H9 (cell line): ENCODE data around the gene CPLX4. TPM values are rescaled to one million over a fixed set of nuclear protein-coding genes. Genes with fewer than 3 reads are reported as not detected.

Source experiments
- DNase-seq: peaks from one replicate; pipeline ENCODE4 v3.0.0-alpha.2; 2017
- H2AFZ ChIP-seq: one replicate; pipeline ENCODE4 v1.6.1; 2013; ENCODE audit warnings: mild to moderate bottlenecking, low read length, control low read depth, moderate library complexity
- H2AK5ac ChIP-seq: 2 replicates; pipeline ENCODE4 v1.6.1; 2013; ENCODE audit warnings: low read length, control low read depth, mixed read lengths; ENCODE audit not compliant: insufficient read length
- H2BK120ac ChIP-seq: one replicate; pipeline ENCODE4 v1.6.1; 2013; ENCODE audit warnings: low read depth, mild to moderate bottlenecking, low read length, control low read depth, inconsistent platforms; ENCODE audit not compliant: poor library complexity, severe bottlenecking
- H2BK12ac ChIP-seq: 2 replicates; pipeline ENCODE4 v1.6.1; 2013; ENCODE audit warnings: low read length, control low read depth, mixed read lengths, low read depth; ENCODE audit not compliant: insufficient read length
- H2BK15ac ChIP-seq: 2 replicates; pipeline ENCODE4 v1.6.1; 2013; ENCODE audit warnings: low read depth, low read length, control low read depth
- H2BK20ac ChIP-seq: one replicate; pipeline ENCODE4 v1.6.1; 2013; ENCODE audit warnings: low read depth, mild to moderate bottlenecking, low read length, control low read depth, inconsistent platforms; ENCODE audit not compliant: poor library complexity, severe bottlenecking
- H2BK5ac ChIP-seq: 2 replicates; pipeline ENCODE4 v1.6.1; 2013; ENCODE audit warnings: low read length, control low read depth, mixed read lengths; ENCODE audit not compliant: insufficient read length
- H3K14ac ChIP-seq: 2 replicates; pipeline ENCODE4 v1.6.1; 2013; ENCODE audit warnings: low read length, control low read depth; ENCODE audit not compliant: insufficient read depth
- H3K18ac ChIP-seq: 2 replicates; pipeline ENCODE4 v1.6.1; 2013; ENCODE audit warnings: low read depth, mild to moderate bottlenecking, mixed read lengths, low read length, control low read depth; ENCODE audit not compliant: insufficient read length
- H3K23ac ChIP-seq: 2 replicates; pipeline ENCODE4 v1.6.1; 2013; ENCODE audit warnings: low read length, control low read depth, mixed read lengths, low read depth; ENCODE audit not compliant: insufficient read length
- H3K23me2 ChIP-seq: 2 replicates; pipeline ENCODE4 v1.6.1; 2013; ENCODE audit warnings: low read depth, mild to moderate bottlenecking, mixed read lengths, low read length, control low read depth; ENCODE audit not compliant: insufficient read length, poor library complexity, severe bottlenecking
- H3K27ac ChIP-seq: 2 replicates; pipeline ENCODE4 v1.5.1; 2013; ENCODE audit warnings: low read length, control low read depth, mixed read lengths, low read depth; ENCODE audit not compliant: insufficient read length
- H3K27me3 ChIP-seq: 2 replicates; pipeline ENCODE4 v1.6.1; 2013; ENCODE audit warnings: low read length, control low read depth, inconsistent platforms; ENCODE audit not compliant: insufficient read depth
- H3K4ac ChIP-seq: 2 replicates; pipeline ENCODE4 v1.6.1; 2013; ENCODE audit warnings: low read depth, mild to moderate bottlenecking, control low read depth, inconsistent platforms, low read length, moderate library complexity
- H3K4me1 ChIP-seq: 2 replicates; pipeline ENCODE4 v1.6.1; 2013; ENCODE audit warnings: low read length, control low read depth, inconsistent platforms; ENCODE audit not compliant: insufficient read depth
- H3K4me2 ChIP-seq: 2 replicates; pipeline ENCODE4 v1.6.1; 2013; ENCODE audit warnings: low read length, control low read depth, mixed read lengths; ENCODE audit not compliant: insufficient read length, insufficient read depth
- H3K56ac ChIP-seq: 2 replicates; pipeline ENCODE4 v1.6.1; 2013; ENCODE audit warnings: low read depth, mild to moderate bottlenecking, mixed read lengths, low read length, control low read depth; ENCODE audit not compliant: insufficient read length
- H3K79me1 ChIP-seq: 2 replicates; pipeline ENCODE4 v1.6.1; 2013; ENCODE audit warnings: low read depth, mild to moderate bottlenecking, moderate library complexity, low read length, control low read depth, inconsistent platforms; ENCODE audit not compliant: insufficient read depth, poor library complexity, severe bottlenecking
- H3K79me2 ChIP-seq: 2 replicates; pipeline ENCODE4 v1.6.1; 2013; ENCODE audit warnings: low read length, control low read depth, inconsistent platforms; ENCODE audit not compliant: insufficient read depth
- H3K9ac ChIP-seq: 2 replicates; pipeline ENCODE4 v1.6.1; 2013; ENCODE audit warnings: low read length, control low read depth, mixed read lengths; ENCODE audit not compliant: insufficient read length; ENCODE audit errors: extremely low read depth
- H3K9me3 ChIP-seq: one replicate; pipeline ENCODE4 v1.6.1; 2013; ENCODE audit warnings: low read depth, low read length, inconsistent platforms; ENCODE audit not compliant: control insufficient read depth
- H3T11ph ChIP-seq: one replicate; pipeline ENCODE4 v1.6.1; 2013; ENCODE audit warnings: mild to moderate bottlenecking, low read length, control low read depth, inconsistent platforms
- H4K20me1 ChIP-seq: one replicate; pipeline ENCODE4 v1.6.1; 2013; ENCODE audit not compliant: control insufficient read depth, insufficient read length, insufficient read depth
- H4K5ac ChIP-seq: 2 replicates; pipeline ENCODE4 v1.6.1; 2013; ENCODE audit warnings: low read depth, mild to moderate bottlenecking, mixed read lengths, low read length, control low read depth; ENCODE audit not compliant: insufficient read length
- H4K8ac ChIP-seq: replicated peaks from 2 replicates; pipeline ENCODE4 v1.6.1; 2013; ENCODE audit warnings: low read length, control low read depth, mixed read lengths, low read depth; ENCODE audit not compliant: insufficient read length
- H4K91ac ChIP-seq: 2 replicates; pipeline ENCODE4 v1.6.1; 2013; ENCODE audit warnings: low read depth, mild to moderate bottlenecking, moderate library complexity, mixed read lengths, low read length, control low read depth; ENCODE audit not compliant: insufficient read length
- H3K27ac Mint-ChIP-seq, 3 experiments: 2 replicates in 2 of 3; 3 replicates in 1 of 3; pipeline ENCODE4 v1.8.0; 2020 to 2021; ENCODE audit warnings: mixed read lengths in 3 of 3, mild to moderate bottlenecking in 1 of 3, moderate library complexity in 1 of 3
- H3K27me3 Mint-ChIP-seq: 2 replicates; pipeline ENCODE4 v1.8.0; 2021; ENCODE audit warnings: low read depth, mild to moderate bottlenecking, moderate library complexity, mixed read lengths
- H3K36me3 Mint-ChIP-seq, 3 experiments: 2 replicates in 2 of 3; 3 replicates in 1 of 3; pipeline ENCODE4 v1.8.0; 2020 to 2021; ENCODE audit warnings: low read depth in 3 of 3, mixed read lengths in 3 of 3; ENCODE audit not compliant: insufficient read depth in 1 of 3
- H3K4me1 Mint-ChIP-seq, 2 experiments: 2 replicates each; pipeline ENCODE4 v1.8.0; 2020; ENCODE audit warnings: mixed read lengths in 2 of 2
- H3K4me3 Mint-ChIP-seq, 2 experiments: 2 replicates in 1 of 2; 3 replicates in 1 of 2; pipeline ENCODE4 v1.8.0; 2020 to 2021; ENCODE audit warnings: mild to moderate bottlenecking in 2 of 2, mixed read lengths in 2 of 2, moderate library complexity in 1 of 2
- H3K9me3 Mint-ChIP-seq, 2 experiments: 2 replicates in 1 of 2; 3 replicates in 1 of 2; pipeline ENCODE4 v1.8.0; 2020; ENCODE audit warnings: mild to moderate bottlenecking in 2 of 2, mixed read lengths in 2 of 2, moderate library complexity in 1 of 2
- WGBS: extraction: QIAGEN DNeasy Blood & Tissue Kit; methylation state at CpG from one replicate; pipeline ENCODE4 v1.1.7; 2013; ENCODE audit warnings: missing lambda C conversion rate, low lambda C conversion rate, mixed read lengths; ENCODE audit not compliant: insufficient read length; ENCODE audit errors: extremely low coverage; 5-methylcytosine and 5-hydroxymethylcytosine counted together
- total RNA-seq: library from RNA; stranded (reverse); gene quantifications from 2 replicates; pipeline ENCODE4 v1.2.1, GENCODE V29; 2021
- TF ChIP-seq, protein P1 (sequence below): fragments of 200-600 bp; sonication (generic); conservative IDR thresholded peaks from 3 replicates; pipeline ENCODE4 v1.8.0; 2021; ENCODE audit warnings: antibody characterized with exemption, mild to moderate bottlenecking

The CPLX4 gene
- total RNA-seq, 1 experiment from 2014 or later = not detected

DNA sequence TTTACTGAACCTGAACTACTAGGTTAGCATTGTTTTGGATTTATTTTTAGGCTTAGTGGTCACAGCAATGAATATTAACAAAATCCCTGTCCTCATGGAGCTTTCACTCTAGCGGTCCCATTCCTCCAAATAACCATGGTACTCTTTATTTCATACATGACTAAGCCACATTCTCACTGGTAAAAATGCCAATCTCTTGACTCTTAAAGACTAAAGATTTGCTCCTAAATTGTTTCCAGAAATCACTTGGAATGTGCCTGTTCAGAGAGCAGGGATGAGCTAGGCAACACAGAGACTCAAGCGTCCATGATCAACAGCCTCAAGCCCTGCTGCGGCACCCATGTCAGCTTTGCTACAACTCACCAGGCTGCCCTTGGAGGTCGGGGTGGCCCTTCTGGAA, 27.1 kb upstream of the CPLX4 start:
- no peaks in the 10 kb centered on the region; the same call in 1 of the 2 replicates for H3K79me2 ChIP-seq
- no peaks in the 10 kb centered on the region for H3K27me3 ChIP-seq
- no peak overlapping the region for H2BK12ac ChIP-seq
- H2BK20ac ChIP-seq = no peak overlapping the region
- TF ChIP-seq, protein P1, sequence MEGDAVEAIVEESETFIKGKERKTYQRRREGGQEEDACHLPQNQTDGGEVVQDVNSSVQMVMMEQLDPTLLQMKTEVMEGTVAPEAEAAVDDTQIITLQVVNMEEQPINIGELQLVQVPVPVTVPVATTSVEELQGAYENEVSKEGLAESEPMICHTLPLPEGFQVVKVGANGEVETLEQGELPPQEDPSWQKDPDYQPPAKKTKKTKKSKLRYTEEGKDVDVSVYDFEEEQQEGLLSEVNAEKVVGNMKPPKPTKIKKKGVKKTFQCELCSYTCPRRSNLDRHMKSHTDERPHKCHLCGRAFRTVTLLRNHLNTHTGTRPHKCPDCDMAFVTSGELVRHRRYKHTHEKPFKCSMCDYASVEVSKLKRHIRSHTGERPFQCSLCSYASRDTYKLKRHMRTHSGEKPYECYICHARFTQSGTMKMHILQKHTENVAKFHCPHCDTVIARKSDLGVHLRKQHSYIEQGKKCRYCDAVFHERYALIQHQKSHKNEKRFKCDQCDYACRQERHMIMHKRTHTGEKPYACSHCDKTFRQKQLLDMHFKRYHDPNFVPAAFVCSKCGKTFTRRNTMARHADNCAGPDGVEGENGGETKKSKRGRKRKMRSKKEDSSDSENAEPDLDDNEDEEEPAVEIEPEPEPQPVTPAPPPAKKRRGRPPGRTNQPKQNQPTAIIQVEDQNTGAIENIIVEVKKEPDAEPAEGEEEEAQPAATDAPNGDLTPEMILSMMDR = no peak
- DNase-seq = no peak
- no peak overlapping the region for H2AFZ ChIP-seq
- no CpG with 5 or more reads among the region's 4 CpGs for WGBS
- no peak overlapping the region for H3K9ac ChIP-seq
- H3K23me2 ChIP-seq = no peaks in the 10 kb centered on the region
- no peak overlapping the region for H4K5ac ChIP-seq
- H3T11ph ChIP-seq = no peak overlapping the region
- no peak overlapping the region for H3K14ac ChIP-seq
- H2BK120ac ChIP-seq = no peak overlapping the region
- no peaks in the 10 kb centered on the region for H3K9me3 ChIP-seq
- no peaks in the 10 kb centered on the region for H4K20me1 ChIP-seq
- H2BK15ac ChIP-seq = no peak overlapping the region
- H3K27me3 Mint-ChIP-seq = no peaks in the 10 kb centered on the region
- no peaks in the 10 kb centered on the region for H3K4me1 ChIP-seq
- no peaks in the 10 kb centered on the region; a peak in 1 of 5 replicates for H3K9me3 Mint-ChIP-seq
- no peak overlapping the region for H3K4ac ChIP-seq
- no peaks in the 10 kb centered on the region for H3K4me1 Mint-ChIP-seq
- H3K56ac ChIP-seq = no peak overlapping the region
- no peak overlapping the region for H3K4me2 ChIP-seq
- H3K27ac Mint-ChIP-seq = no peak overlapping the region
- peaks cover 68 to 83% (median 81%) of the 10 kb centered on the region in 3 experiments for H3K36me3 Mint-ChIP-seq
- H2AK5ac ChIP-seq = no peak overlapping the region
- H2BK5ac ChIP-seq = no peak overlapping the region
- H3K27ac ChIP-seq = no peak overlapping the region
- no peak overlapping the region for H3K23ac ChIP-seq
- H3K79me1 ChIP-seq = no peaks in the 10 kb centered on the region
- H3K18ac ChIP-seq = no peak overlapping the region
- H4K91ac ChIP-seq = no peak overlapping the region
- no peak overlapping the region for H4K8ac ChIP-seq
- no peak overlapping the region for H3K4me3 Mint-ChIP-seq
